ENCODE data around the gene SEMA3E.

SEMA3E gene

DNA sequence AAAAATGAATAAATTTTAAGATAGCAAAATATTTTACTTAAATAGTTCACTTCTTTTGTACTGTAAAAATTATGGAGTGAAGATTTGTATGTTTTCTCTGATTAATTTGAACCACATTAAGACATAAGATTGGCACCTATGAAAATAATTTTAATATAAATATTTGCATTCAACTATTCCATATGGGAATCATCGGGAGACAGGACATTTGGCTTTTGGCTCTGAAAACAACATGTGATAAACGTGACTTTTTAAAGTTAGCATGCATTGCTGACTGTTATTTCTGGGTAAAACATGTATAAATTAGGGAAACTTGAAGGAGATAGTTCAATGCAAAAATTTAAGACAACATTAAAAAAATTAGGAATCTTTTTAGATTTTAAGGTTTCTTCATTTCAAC, 117.2 kb downstream of the SEMA3E start:
- Histone ChIP-seq H4K20me1 (ENCODE audit: low read depth, low read length) (no peaks in the 10 kb centered on the region), H3K27me3 (ENCODE audit: low read length) (no peaks in the 10 kb centered on the region), H3K9ac (ENCODE audit: low read length) (no peak overlapping the region), H3F3A (ENCODE audit: insufficient read depth) (no peaks in the 10 kb centered on the region), H3K4me3 (ENCODE audit: insufficient read depth, low read length, poor library complexity, severe bottlenecking) (no peak overlapping the region), H3K79me2 (ENCODE audit: insufficient read depth, low read length) (no peaks in the 10 kb centered on the region), H3K27ac (ENCODE audit: low read depth, low read length) (no peak overlapping the region), H3K4me2 (ENCODE audit: low read depth, low read length, poor library complexity, severe bottlenecking) (no peak overlapping the region), H3K9me2 (replicated peaks; ENCODE audit: insufficient read depth, low read length) (no peaks in the 10 kb centered on the region), H2AFZ (ENCODE audit: low read depth, low read length, severe bottlenecking) (no peak overlapping the region), H3K36me3 (ENCODE audit: low read length) (no peaks in the 10 kb centered on the region), H3K9me3 (ENCODE audit: insufficient read depth, low read length) (0 out of 2 replicates have a peak, but pooled peaks cover 3% of the 10 kb centered on the region)
- TF ChIP-seq EZH2phosphoT487 (conservative IDR thresholded peaks at IDR 0.05; ENCODE audit: low read length) (no peak), CTCF (IDR thresholded peaks at IDR 0.05; ENCODE audit: insufficient read depth, low read length, poor library complexity, severe bottlenecking) (no peak)

GRCh38 chr7:83528925-83529423, 120.0 kb downstream of the SEMA3E start:
- Histone ChIP-seq H3K36me3 (ENCODE audit: low read length) (no peaks in the 10 kb centered on the region), H3K9me3 (ENCODE audit: insufficient read depth, low read length) (0 out of 2 replicates have a peak, but pooled peaks cover 3% of the 10 kb centered on the region), H3K27ac (ENCODE audit: low read depth, low read length) (no peak overlapping the region), H3K9ac (ENCODE audit: low read length) (no peak overlapping the region), H3K4me2 (ENCODE audit: low read depth, low read length, poor library complexity, severe bottlenecking) (no peak overlapping the region), H4K20me1 (ENCODE audit: low read depth, low read length) (no peaks in the 10 kb centered on the region), H3K9me2 (replicated peaks; ENCODE audit: insufficient read depth, low read length) (no peaks in the 10 kb centered on the region), H3K27me3 (ENCODE audit: low read length) (no peaks in the 10 kb centered on the region), H3F3A (ENCODE audit: insufficient read depth) (no peaks in the 10 kb centered on the region), H3K79me2 (ENCODE audit: insufficient read depth, low read length) (no peaks in the 10 kb centered on the region), H2AFZ (ENCODE audit: low read depth, low read length, severe bottlenecking) (no peak overlapping the region), H3K4me3 (ENCODE audit: insufficient read depth, low read length, poor library complexity, severe bottlenecking) (no peak overlapping the region)
- TF ChIP-seq CTCF (IDR thresholded peaks at IDR 0.05; ENCODE audit: insufficient read depth, low read length, poor library complexity, severe bottlenecking) (no peak), EZH2phosphoT487 (conservative IDR thresholded peaks at IDR 0.05; ENCODE audit: low read length) (no peak)

DNA sequence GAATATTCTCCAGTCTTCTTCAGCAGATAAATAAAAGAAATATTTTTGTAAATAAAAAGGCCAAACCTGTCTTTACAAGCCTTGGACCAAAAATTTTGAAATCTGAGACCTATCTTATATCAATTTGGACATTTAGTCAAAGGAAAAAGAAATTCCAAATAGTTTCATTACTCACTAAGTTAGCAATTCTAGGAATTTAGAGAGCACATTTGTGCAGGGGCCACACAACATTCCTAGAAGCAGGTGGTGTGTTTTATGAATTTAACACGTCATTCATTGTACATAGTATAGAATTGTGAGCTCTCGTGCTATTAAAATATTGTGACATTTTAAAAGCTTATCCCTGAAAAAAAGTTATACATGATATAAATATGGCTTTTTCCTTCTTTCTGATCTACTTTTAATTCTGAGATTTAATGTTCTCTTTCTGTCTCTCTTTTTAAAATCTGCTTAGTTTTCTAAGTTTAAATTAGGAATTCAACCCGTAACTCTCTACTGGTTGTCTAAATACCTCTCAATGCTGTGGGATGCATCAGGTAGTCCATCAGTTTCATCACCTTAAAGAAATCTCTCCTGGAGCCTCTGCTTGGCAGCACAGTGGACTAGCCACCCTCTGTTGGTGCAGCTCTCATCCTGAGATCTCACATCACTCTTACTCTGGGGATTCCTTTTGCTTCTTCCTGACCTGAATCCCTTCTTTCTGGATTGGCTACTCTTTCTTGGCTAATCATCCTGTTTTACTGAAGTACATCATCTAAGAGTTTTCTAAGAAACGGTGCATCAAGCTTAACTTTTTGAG, 124.5 kb downstream of the SEMA3E start:
- Histone ChIP-seq H3F3A (ENCODE audit: insufficient read depth) (no peaks in the 10 kb centered on the region), H4K20me1 (ENCODE audit: low read depth, low read length) (no peaks in the 10 kb centered on the region), H3K9me3 (ENCODE audit: insufficient read depth, low read length) (no peaks in the 10 kb centered on the region), H3K27me3 (ENCODE audit: low read length) (no peaks in the 10 kb centered on the region), H3K4me2 (ENCODE audit: low read depth, low read length, poor library complexity, severe bottlenecking) (no peak overlapping the region), H3K9me2 (replicated peaks; ENCODE audit: insufficient read depth, low read length) (no peaks in the 10 kb centered on the region), H2AFZ (ENCODE audit: low read depth, low read length, severe bottlenecking) (no peak overlapping the region), H3K4me3 (ENCODE audit: insufficient read depth, low read length, poor library complexity, severe bottlenecking) (no peak overlapping the region), H3K9ac (ENCODE audit: low read length) (no peak overlapping the region), H3K27ac (ENCODE audit: low read depth, low read length) (no peak overlapping the region), H3K79me2 (ENCODE audit: insufficient read depth, low read length) (no peaks in the 10 kb centered on the region), H3K36me3 (ENCODE audit: low read length) (no peaks in the 10 kb centered on the region)
- TF ChIP-seq EZH2phosphoT487 (conservative IDR thresholded peaks at IDR 0.05; ENCODE audit: low read length) (no peak), CTCF (IDR thresholded peaks at IDR 0.05; ENCODE audit: insufficient read depth, low read length, poor library complexity, severe bottlenecking) (no peak)
